Measurements from ENCODE around the gene ANKRD6. TPM values are rescaled to one million over a fixed set of nuclear protein-coding genes. Genes with fewer than 3 reads are reported as not detected.
"Not testable (repeated sequence)": the region's sequence is repeated elsewhere in the genome, so short reads cannot be mapped to it uniquely, and the experiment has no call there.

ANKRD6 gene
- total and polyA plus RNA-seq, 2 donors (not counting 3 experiments of a cell fraction or from before 2014, with no cell fraction given) = 3.4 to 9.6 TPM

- H3K79me2 ChIP-seq (ENCODE audit: control insufficient read depth, insufficient read depth, low read length); FAIRE-seq; H3K4me2 ChIP-seq (ENCODE audit: insufficient read depth, low read length); DNase-seq (ENCODE audit: low read depth, low spot score); BruUV-seq (replicated peaks); intact Hi-C loops (cut with micrococcal nuclease); H3K9me3 ChIP-seq (replicated peaks; ENCODE audit: control insufficient read depth, insufficient read depth, low read length); dilution Hi-C loops (cut with MboI; ENCODE audit: extremely low pct_ligation_motif_present, low sequenced_read_pairs); POLR2A ChIA-PET; H3K4me3 ChIP-seq (replicated peaks in 1 of 3; ENCODE audit: insufficient read depth in 1 of 3, low read depth in 1 of 3, low read length in 3 of 3); H4K20me1 ChIP-seq (replicated peaks; ENCODE audit: control insufficient read depth, extremely low read depth, insufficient read depth, low read length); H3K27me3 ChIP-seq (ENCODE audit: control insufficient read depth in 2 of 2, insufficient read depth in 2 of 2, low read length in 2 of 2); H3K27ac ChIP-seq (ENCODE audit: insufficient read depth, low read depth, low read length); H3K9ac ChIP-seq (replicated peaks; ENCODE audit: extremely low read depth, insufficient read depth, low read length); H2AFZ ChIP-seq (ENCODE audit: low read depth, low read length); H3K9me1 ChIP-seq (replicated peaks; ENCODE audit: control insufficient read depth, extremely low read depth, insufficient read depth, low read length): not testable (repeated sequence)
- CTCF ChIA-PET = interaction anchor here (1.5 kb wide), 1 partner anchor 9 kb away, joined by 3 read pairs; no protein-coding TSS in a partner anchor
- Histone ChIP-seq H3K4me1 (ENCODE audit: control insufficient read depth, extremely low read depth, insufficient read depth, low read length) (peaks cover 12% of the 10 kb centered on the region), H3K36me3 (ENCODE audit: control insufficient read depth in 2 of 2, extremely low read depth in 1 of 2, insufficient read depth in 2 of 2, low read length in 2 of 2) (peaks cover 8 to 15% of the 10 kb centered on the region in 2 experiments)
These were observed 208.6 kb downstream of the ANKRD6 start for GRCh38 chr6:89641581-89641980.

GRCh38 chr6:89642956-89643355 is 210.0 kb downstream of the ANKRD6 start:
- Histone ChIP-seq H3K79me2 (ENCODE audit: control insufficient read depth, insufficient read depth, low read length) (peaks cover 3% of the 10 kb centered on the region), H2AFZ (ENCODE audit: low read depth, low read length) (no peak overlapping the region), H3K9me3 (replicated peaks; ENCODE audit: control insufficient read depth, insufficient read depth, low read length) (no peaks in the 10 kb centered on the region), H3K4me3 (replicated peaks in 1 of 3; ENCODE audit: insufficient read depth in 1 of 3, low read depth in 1 of 3, low read length in 3 of 3) (no peak overlapping the region), H3K4me1 (ENCODE audit: control insufficient read depth, extremely low read depth, insufficient read depth, low read length) (peaks cover 7% of the 10 kb centered on the region), H3K9ac (replicated peaks; ENCODE audit: extremely low read depth, insufficient read depth, low read length) (no peak overlapping the region), H3K4me2 (ENCODE audit: insufficient read depth, low read length) (no peak overlapping the region), H3K9me1 (replicated peaks; ENCODE audit: control insufficient read depth, extremely low read depth, insufficient read depth, low read length) (no peaks in the 10 kb centered on the region), H3K36me3 (ENCODE audit: control insufficient read depth in 2 of 2, extremely low read depth in 1 of 2, insufficient read depth in 2 of 2, low read length in 2 of 2) (peaks cover 16 to 21% of the 10 kb centered on the region in 2 experiments), H3K27ac (ENCODE audit: insufficient read depth, low read depth, low read length) (no peak overlapping the region), H4K20me1 (replicated peaks; ENCODE audit: control insufficient read depth, extremely low read depth, insufficient read depth, low read length) (no peaks in the 10 kb centered on the region), H3K27me3 (ENCODE audit: control insufficient read depth in 2 of 2, insufficient read depth in 2 of 2, low read length in 2 of 2) (no peaks in the 10 kb centered on the region)
- TF ChIP-seq POLR2AphosphoS5 (IDR thresholded peaks at IDR 0.05; ENCODE audit: insufficient read depth, low read depth, low read length) = no peak
- TF ChIP-seq POLR2A (IDR thresholded peaks at IDR 0.05; ENCODE audit: low read depth, low read length) = no peak
- TF ChIP-seq GATA2 (IDR thresholded peaks at IDR 0.05; ENCODE audit: insufficient read depth, insufficient read length, low read depth, low read length) = no peak
- no peak for TF ChIP-seq FOS (IDR thresholded peaks at IDR 0.05; ENCODE audit: borderline replicate concordance, insufficient read depth, low read length)
- no peak for TF ChIP-seq MAX (IDR thresholded peaks at IDR 0.05; ENCODE audit: insufficient read depth, insufficient read length)
- TF ChIP-seq CTCF (IDR thresholded peaks at IDR 0.05; ENCODE audit: extremely low read depth in 1 of 2, insufficient read depth in 1 of 2, low read depth in 1 of 2, low read length in 2 of 2) = no peak
- TF ChIP-seq JUN (IDR thresholded peaks at IDR 0.05; ENCODE audit: borderline replicate concordance, insufficient read depth, insufficient read length, low read depth) = no peak
- TF ChIP-seq MYC (IDR thresholded peaks at IDR 0.05; ENCODE audit: low read depth, low read length) = no peak
- no peak for TF ChIP-seq EZH2 (IDR thresholded peaks at IDR 0.05; ENCODE audit: borderline replicate concordance, low read depth, low read length, severe bottlenecking)
- intact Hi-C loops (cut with micrococcal nuclease) (no loop called here), dilution Hi-C loops (cut with MboI; ENCODE audit: extremely low pct_ligation_motif_present, low sequenced_read_pairs) (no loop called here)
- DNase-seq (ENCODE audit: low read depth, low spot score) (no peak), FAIRE-seq (no peak)
- no TSS peak for BruUV-seq (replicated peaks)
- POLR2A ChIA-PET = no interaction called here
- CTCF ChIA-PET = no interaction called here
